ENCODE measurements around the gene PYDC1. TPM values are rescaled to one million over a fixed set of nuclear protein-coding genes. Genes with fewer than 3 reads are reported as not detected.

The PYDC1 gene
- total and polyA plus RNA-seq, 2 donors (not counting 3 experiments of a cell fraction or from before 2014, with no cell fraction given) = not detected

DNA sequence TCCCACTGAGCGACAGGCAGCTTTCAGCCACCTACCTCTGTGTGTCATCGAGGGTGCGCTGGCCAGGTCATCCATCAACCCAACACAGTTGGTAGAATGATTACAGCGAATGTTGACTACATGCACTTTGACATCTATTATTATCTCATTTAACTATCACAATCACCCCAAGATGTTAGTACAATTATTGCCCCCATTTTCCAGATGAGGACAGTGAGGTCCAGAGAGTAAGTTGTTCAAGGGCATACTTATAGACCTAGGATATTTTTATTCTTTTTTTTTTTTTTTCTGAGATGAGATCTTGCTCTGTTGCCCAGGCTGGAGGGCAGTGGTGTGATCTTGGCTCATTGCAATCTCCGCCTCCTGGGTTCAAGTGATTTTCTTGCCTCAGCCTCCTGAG, 34.5 kb upstream of the PYDC1 start:
- dilution Hi-C loops (cut with MboI; ENCODE audit: extremely low pct_ligation_motif_present, low sequenced_read_pairs) = no loop called here
- Histone ChIP-seq H3K4me3 (replicated peaks in 1 of 3; ENCODE audit: insufficient read depth in 1 of 3, low read depth in 1 of 3, low read length in 3 of 3) (no peak overlapping the region), H3K9ac (replicated peaks; ENCODE audit: extremely low read depth, insufficient read depth, low read length) (no peak overlapping the region), H3K4me1 (ENCODE audit: control insufficient read depth, extremely low read depth, insufficient read depth, low read length) (no peaks in the 10 kb centered on the region), H3K36me3 (ENCODE audit: control insufficient read depth in 2 of 2, extremely low read depth in 1 of 2, insufficient read depth in 2 of 2, low read length in 2 of 2) (no peaks in the 10 kb centered on the region), H2AFZ (ENCODE audit: low read depth, low read length) (no peak overlapping the region), H3K4me2 (ENCODE audit: insufficient read depth, low read length) (no peak overlapping the region), H4K20me1 (replicated peaks; ENCODE audit: control insufficient read depth, extremely low read depth, insufficient read depth, low read length) (no peaks in the 10 kb centered on the region), H3K27me3 (ENCODE audit: control insufficient read depth in 2 of 2, insufficient read depth in 2 of 2, low read length in 2 of 2) (no peaks in the 10 kb centered on the region), H3K9me1 (replicated peaks; ENCODE audit: control insufficient read depth, extremely low read depth, insufficient read depth, low read length) (no peaks in the 10 kb centered on the region), H3K27ac (ENCODE audit: insufficient read depth, low read depth, low read length) (no peak overlapping the region), H3K79me2 (ENCODE audit: control insufficient read depth, insufficient read depth, low read length) (no peaks in the 10 kb centered on the region), H3K9me3 (replicated peaks; ENCODE audit: control insufficient read depth, insufficient read depth, low read length) (no peaks in the 10 kb centered on the region)
- TF ChIP-seq, protein P1, sequence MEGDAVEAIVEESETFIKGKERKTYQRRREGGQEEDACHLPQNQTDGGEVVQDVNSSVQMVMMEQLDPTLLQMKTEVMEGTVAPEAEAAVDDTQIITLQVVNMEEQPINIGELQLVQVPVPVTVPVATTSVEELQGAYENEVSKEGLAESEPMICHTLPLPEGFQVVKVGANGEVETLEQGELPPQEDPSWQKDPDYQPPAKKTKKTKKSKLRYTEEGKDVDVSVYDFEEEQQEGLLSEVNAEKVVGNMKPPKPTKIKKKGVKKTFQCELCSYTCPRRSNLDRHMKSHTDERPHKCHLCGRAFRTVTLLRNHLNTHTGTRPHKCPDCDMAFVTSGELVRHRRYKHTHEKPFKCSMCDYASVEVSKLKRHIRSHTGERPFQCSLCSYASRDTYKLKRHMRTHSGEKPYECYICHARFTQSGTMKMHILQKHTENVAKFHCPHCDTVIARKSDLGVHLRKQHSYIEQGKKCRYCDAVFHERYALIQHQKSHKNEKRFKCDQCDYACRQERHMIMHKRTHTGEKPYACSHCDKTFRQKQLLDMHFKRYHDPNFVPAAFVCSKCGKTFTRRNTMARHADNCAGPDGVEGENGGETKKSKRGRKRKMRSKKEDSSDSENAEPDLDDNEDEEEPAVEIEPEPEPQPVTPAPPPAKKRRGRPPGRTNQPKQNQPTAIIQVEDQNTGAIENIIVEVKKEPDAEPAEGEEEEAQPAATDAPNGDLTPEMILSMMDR (IDR thresholded peaks at IDR 0.05; ENCODE audit: extremely low read depth in 1 of 2, insufficient read depth in 1 of 2, low read depth in 1 of 2, low read length in 2 of 2) = no peak
- no peak for TF ChIP-seq POLR2A (IDR thresholded peaks at IDR 0.05; ENCODE audit: low read depth, low read length)
- DNase-seq (ENCODE audit: low read depth, low spot score) (no peak), FAIRE-seq (no peak)
- intact Hi-C loops (cut with micrococcal nuclease) = no loop called here
- POLR2A ChIA-PET = no interaction called here
- CTCF ChIA-PET = no interaction called here
- BruUV-seq (replicated peaks) = no TSS peak

DNA sequence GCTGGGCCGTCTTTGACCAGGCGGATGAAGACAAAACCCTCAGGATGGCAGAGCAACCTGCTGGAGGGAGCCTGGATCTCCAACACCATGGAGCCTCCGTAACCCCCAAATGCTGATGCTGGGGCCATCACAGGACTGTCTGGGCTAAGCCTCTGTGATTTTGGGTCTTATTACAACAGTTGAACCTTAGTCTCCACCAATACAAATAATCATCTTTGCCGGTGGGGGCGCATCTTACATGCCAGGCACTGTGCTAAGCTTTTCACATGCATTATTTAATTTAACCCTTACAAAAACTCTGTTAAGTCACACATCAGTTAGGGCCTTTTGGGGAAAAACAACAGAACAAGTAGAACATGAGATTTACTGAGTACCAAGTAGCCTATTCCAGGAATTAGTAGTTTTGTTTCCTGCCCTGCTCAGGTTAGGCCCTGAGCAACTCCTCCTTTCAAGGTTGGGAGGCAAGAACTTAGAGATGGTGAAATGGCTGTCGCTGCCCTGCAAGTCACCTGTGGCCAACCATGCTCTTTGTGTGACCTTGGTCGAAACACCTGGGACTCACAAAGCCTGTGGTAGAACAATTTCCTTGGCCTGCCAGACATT, 33.9 kb upstream of the PYDC1 start:
- H3K27ac ChIP-seq (ENCODE audit: insufficient read depth, low read depth, low read length) = no peak overlapping the region
- H2AFZ ChIP-seq (ENCODE audit: low read depth, low read length) = no peak overlapping the region
- H3K36me3 ChIP-seq (ENCODE audit: control insufficient read depth in 2 of 2, extremely low read depth in 1 of 2, insufficient read depth in 2 of 2, low read length in 2 of 2) = no peaks in the 10 kb centered on the region
- BruUV-seq (replicated peaks) = no TSS peak
- TF ChIP-seq POLR2AphosphoS5 (IDR thresholded peaks at IDR 0.05; ENCODE audit: insufficient read depth, low read depth, low read length) (no peak), GATA2 (IDR thresholded peaks at IDR 0.05; ENCODE audit: insufficient read depth, insufficient read length, low read depth, low read length) (no peak), JUN (IDR thresholded peaks at IDR 0.05; ENCODE audit: borderline replicate concordance, insufficient read depth, insufficient read length, low read depth) (no peak), MYC (IDR thresholded peaks at IDR 0.05; ENCODE audit: low read depth, low read length) (no peak), FOS (IDR thresholded peaks at IDR 0.05; ENCODE audit: borderline replicate concordance, insufficient read depth, low read length) (no peak), EZH2 (IDR thresholded peaks at IDR 0.05; ENCODE audit: borderline replicate concordance, low read depth, low read length, severe bottlenecking) (no peak), POLR2A (IDR thresholded peaks at IDR 0.05; ENCODE audit: low read depth, low read length) (no peak)
- TF ChIP-seq, protein P2, sequence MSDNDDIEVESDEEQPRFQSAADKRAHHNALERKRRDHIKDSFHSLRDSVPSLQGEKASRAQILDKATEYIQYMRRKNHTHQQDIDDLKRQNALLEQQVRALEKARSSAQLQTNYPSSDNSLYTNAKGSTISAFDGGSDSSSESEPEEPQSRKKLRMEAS (IDR thresholded peaks at IDR 0.05; ENCODE audit: insufficient read depth, insufficient read length) = no peak
- TF ChIP-seq, protein P1 (IDR thresholded peaks at IDR 0.05; ENCODE audit: extremely low read depth in 1 of 2, insufficient read depth in 1 of 2, low read depth in 1 of 2, low read length in 2 of 2) = no peak
- ChIA-PET POLR2A (no interaction called here), CTCF (interaction anchor here (2.0 kb wide), 1 partner anchor 8 kb away, joined by 4 read pairs; no protein-coding TSS in a partner anchor)
- FAIRE-seq (no peak), DNase-seq (ENCODE audit: low read depth, low spot score) (no peak)
- H3K4me1 ChIP-seq (ENCODE audit: control insufficient read depth, extremely low read depth, insufficient read depth, low read length) = no peaks in the 10 kb centered on the region
- H3K9me3 ChIP-seq (replicated peaks; ENCODE audit: control insufficient read depth, insufficient read depth, low read length) = no peaks in the 10 kb centered on the region
- H3K4me3 ChIP-seq (replicated peaks in 1 of 3; ENCODE audit: insufficient read depth in 1 of 3, low read depth in 1 of 3, low read length in 3 of 3) = no peak overlapping the region
- no peaks in the 10 kb centered on the region for H3K27me3 ChIP-seq (ENCODE audit: control insufficient read depth in 2 of 2, insufficient read depth in 2 of 2, low read length in 2 of 2)
- H3K4me2 ChIP-seq (ENCODE audit: insufficient read depth, low read length) = no peak overlapping the region
- no peaks in the 10 kb centered on the region for H4K20me1 ChIP-seq (replicated peaks; ENCODE audit: control insufficient read depth, extremely low read depth, insufficient read depth, low read length)
- H3K9ac ChIP-seq (replicated peaks; ENCODE audit: extremely low read depth, insufficient read depth, low read length) = no peak overlapping the region
- dilution Hi-C loops (cut with MboI; ENCODE audit: extremely low pct_ligation_motif_present, low sequenced_read_pairs) = no loop called here
- H3K79me2 ChIP-seq (ENCODE audit: control insufficient read depth, insufficient read depth, low read length) = no peaks in the 10 kb centered on the region
- intact Hi-C loops (cut with micrococcal nuclease) = no loop called here
- H3K9me1 ChIP-seq (replicated peaks; ENCODE audit: control insufficient read depth, extremely low read depth, insufficient read depth, low read length) = no peaks in the 10 kb centered on the region
